ENCODE results near the gene RAB41. TPM values are rescaled to one million over a fixed set of nuclear protein-coding genes. Genes with fewer than 3 reads are reported as not detected.

RAB41 gene
- total RNA-seq, 1 experiment from 2014 or later = not detected

DNA sequence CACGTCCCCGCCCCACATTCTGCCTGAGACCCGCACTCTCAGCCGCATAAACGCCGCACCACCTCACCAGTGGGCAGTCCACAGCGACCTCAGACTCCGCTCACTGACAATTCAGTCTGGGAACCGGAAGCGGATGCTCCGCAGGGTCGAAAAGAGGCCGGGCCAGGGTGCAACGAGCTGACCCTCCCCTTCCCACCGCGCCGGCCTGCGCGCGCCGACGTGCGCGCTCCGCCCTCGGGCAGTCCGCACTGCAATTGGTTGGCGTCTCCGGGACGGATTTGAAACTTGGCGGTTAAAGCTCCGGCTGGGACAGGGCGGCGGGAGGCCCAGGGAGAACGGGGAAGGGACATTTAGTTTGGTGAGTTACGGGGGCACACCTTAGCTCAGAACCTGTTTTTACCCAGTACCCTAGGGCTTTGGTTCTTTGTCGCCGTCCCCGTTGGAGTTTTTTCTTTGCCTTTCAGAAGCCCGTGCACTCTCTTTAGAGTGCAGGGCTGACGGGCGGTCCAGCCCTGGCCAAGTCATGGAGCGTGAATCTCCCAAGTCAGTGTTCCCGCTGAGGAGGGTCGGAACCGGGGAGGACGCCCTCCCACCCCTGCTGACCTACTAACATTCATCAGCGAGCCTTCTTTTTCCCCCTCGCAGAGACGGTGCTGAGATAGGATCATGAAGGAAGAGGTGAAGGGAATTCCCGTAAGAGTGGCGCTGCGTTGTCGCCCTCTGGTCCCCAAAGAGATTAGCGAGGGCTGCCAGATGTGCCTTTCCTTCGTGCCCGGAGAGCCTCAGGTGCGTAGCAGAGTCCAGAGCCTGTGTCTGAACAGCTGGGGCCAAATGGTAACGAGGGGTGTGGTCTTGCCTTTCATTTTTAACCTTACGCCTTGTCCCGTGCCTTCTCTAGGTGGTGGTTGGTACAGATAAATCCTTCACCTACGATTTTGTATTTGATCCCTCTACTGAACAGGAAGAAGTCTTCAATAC lies 8.1 kb downstream of the RAB41 start, which contains the start of the genes KIF4A and PDZD11:
KIF4A (plus strand) TSS at position 312 of the 978 bp plus-strand sequence; CDS start at position 667, 355 bp downstream.
PDZD11 (minus strand) TSS at position 135 of the 978 bp plus-strand sequence. CDS start 586 bp downstream, outside the sequence.
- Mint-ChIP-seq H3K9me3 (no peaks in the 10 kb centered on the region), H3K4me3 (peak within 1 kb of the TSS; percentile 96), H3K27ac (peak within 1 kb of the TSS; percentile 86), H3K27me3 (ENCODE audit: low read depth) (no peaks in the 10 kb centered on the region), H3K4me1 (peaks cover 12% of the 10 kb centered on the region), H3K36me3 (peaks cover 19% of the 10 kb centered on the region)
- peak; percentile 78 for DNase-seq (ENCODE audit: low spot score)
- ChIA-PET POLR2A (interaction anchor here (1.1 kb wide), 1 partner anchor 219 kb away, joined by 3 read pairs; no protein-coding TSS in a partner anchor), CTCF (interaction anchor here (0.9 to 1.1 kb wide), 5 partner anchors 16 to 165 kb away, joined by 3 to 6 read pairs (median 3); partner anchors contain the start of gene IGBP1)
- TF ChIP-seq MYBL2 (CRISPR knock-in tag; IDR thresholded peaks at IDR 0.05) (peak; percentile 99), SP1 (CRISPR knock-in tag; conservative IDR thresholded peaks at IDR 0.05) (0 out of 2 replicates have a peak, but pooled peaks have one; percentile 13), CREM (CRISPR knock-in tag; IDR thresholded peaks at IDR 0.05) (no peak), ELF4 (CRISPR knock-in tag; IDR thresholded peaks at IDR 0.05; ENCODE audit: low read depth) (no peak), ETV6 (CRISPR knock-in tag; IDR thresholded peaks at IDR 0.05) (0 out of 2 replicates have a peak, but pooled peaks have one; percentile 31), SOX15 (CRISPR knock-in tag; IDR thresholded peaks at IDR 0.05) (no peak), ESRRA (CRISPR knock-in tag; IDR thresholded peaks at IDR 0.05; ENCODE audit: borderline replicate concordance) (no peak), NFYB (CRISPR knock-in tag; conservative IDR thresholded peaks at IDR 0.05; ENCODE audit: low read depth) (peak; percentile 35; the same call in 1 of the 2 replicates), ZNF416 (CRISPR knock-in tag; IDR thresholded peaks at IDR 0.05) (no peak), FOXP1 (CRISPR knock-in tag; IDR thresholded peaks at IDR 0.05; ENCODE audit: borderline replicate concordance) (no peak)
- TF ChIP-seq, protein P1, sequence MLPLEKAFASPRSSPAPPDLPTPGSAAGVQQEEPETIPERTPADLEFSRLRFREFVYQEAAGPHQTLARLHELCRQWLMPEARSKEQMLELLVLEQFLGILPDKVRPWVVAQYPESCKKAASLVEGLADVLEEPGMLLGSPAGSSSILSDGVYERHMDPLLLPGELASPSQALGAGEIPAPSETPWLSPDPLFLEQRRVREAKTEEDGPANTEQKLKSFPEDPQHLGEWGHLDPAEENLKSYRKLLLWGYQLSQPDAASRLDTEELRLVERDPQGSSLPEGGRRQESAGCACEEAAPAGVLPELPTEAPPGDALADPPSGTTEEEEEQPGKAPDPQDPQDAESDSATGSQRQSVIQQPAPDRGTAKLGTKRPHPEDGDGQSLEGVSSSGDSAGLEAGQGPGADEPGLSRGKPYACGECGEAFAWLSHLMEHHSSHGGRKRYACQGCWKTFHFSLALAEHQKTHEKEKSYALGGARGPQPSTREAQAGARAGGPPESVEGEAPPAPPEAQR (CRISPR knock-in tag; IDR thresholded peaks at IDR 0.05) = no peak
- TF ChIP-seq, protein P2, sequence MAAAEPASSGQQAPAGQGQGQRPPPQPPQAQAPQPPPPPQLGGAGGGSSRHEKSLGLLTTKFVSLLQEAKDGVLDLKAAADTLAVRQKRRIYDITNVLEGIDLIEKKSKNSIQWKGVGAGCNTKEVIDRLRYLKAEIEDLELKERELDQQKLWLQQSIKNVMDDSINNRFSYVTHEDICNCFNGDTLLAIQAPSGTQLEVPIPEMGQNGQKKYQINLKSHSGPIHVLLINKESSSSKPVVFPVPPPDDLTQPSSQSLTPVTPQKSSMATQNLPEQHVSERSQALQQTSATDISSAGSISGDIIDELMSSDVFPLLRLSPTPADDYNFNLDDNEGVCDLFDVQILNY (CRISPR knock-in tag; IDR thresholded peaks at IDR 0.05) = no peak
- TF ChIP-seq, protein P3, sequence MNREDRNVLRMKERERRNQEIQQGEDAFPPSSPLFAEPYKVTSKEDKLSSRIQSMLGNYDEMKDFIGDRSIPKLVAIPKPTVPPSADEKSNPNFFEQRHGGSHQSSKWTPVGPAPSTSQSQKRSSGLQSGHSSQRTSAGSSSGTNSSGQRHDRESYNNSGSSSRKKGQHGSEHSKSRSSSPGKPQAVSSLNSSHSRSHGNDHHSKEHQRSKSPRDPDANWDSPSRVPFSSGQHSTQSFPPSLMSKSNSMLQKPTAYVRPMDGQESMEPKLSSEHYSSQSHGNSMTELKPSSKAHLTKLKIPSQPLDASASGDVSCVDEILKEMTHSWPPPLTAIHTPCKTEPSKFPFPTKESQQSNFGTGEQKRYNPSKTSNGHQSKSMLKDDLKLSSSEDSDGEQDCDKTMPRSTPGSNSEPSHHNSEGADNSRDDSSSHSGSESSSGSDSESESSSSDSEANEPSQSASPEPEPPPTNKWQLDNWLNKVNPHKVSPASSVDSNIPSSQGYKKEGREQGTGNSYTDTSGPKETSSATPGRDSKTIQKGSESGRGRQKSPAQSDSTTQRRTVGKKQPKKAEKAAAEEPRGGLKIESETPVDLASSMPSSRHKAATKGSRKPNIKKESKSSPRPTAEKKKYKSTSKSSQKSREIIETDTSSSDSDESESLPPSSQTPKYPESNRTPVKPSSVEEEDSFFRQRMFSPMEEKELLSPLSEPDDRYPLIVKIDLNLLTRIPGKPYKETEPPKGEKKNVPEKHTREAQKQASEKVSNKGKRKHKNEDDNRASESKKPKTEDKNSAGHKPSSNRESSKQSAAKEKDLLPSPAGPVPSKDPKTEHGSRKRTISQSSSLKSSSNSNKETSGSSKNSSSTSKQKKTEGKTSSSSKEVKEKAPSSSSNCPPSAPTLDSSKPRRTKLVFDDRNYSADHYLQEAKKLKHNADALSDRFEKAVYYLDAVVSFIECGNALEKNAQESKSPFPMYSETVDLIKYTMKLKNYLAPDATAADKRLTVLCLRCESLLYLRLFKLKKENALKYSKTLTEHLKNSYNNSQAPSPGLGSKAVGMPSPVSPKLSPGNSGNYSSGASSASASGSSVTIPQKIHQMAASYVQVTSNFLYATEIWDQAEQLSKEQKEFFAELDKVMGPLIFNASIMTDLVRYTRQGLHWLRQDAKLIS (CRISPR knock-in tag; IDR thresholded peaks at IDR 0.05; ENCODE audit: borderline replicate concordance) = no peak
- TF ChIP-seq, protein P4, sequence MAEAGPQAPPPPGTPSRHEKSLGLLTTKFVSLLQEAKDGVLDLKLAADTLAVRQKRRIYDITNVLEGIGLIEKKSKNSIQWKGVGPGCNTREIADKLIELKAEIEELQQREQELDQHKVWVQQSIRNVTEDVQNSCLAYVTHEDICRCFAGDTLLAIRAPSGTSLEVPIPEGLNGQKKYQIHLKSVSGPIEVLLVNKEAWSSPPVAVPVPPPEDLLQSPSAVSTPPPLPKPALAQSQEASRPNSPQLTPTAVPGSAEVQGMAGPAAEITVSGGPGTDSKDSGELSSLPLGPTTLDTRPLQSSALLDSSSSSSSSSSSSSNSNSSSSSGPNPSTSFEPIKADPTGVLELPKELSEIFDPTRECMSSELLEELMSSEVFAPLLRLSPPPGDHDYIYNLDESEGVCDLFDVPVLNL (CRISPR knock-in tag; IDR thresholded peaks at IDR 0.05; ENCODE audit: borderline replicate concordance, low read depth) = peak; percentile 81
- TF ChIP-seq, protein P5, sequence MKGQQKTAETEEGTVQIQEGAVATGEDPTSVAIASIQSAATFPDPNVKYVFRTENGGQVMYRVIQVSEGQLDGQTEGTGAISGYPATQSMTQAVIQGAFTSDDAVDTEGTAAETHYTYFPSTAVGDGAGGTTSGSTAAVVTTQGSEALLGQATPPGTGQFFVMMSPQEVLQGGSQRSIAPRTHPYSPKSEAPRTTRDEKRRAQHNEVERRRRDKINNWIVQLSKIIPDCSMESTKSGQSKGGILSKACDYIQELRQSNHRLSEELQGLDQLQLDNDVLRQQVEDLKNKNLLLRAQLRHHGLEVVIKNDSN (CRISPR knock-in tag; IDR thresholded peaks at IDR 0.05) = no peak
- TF ChIP-seq, protein P6, sequence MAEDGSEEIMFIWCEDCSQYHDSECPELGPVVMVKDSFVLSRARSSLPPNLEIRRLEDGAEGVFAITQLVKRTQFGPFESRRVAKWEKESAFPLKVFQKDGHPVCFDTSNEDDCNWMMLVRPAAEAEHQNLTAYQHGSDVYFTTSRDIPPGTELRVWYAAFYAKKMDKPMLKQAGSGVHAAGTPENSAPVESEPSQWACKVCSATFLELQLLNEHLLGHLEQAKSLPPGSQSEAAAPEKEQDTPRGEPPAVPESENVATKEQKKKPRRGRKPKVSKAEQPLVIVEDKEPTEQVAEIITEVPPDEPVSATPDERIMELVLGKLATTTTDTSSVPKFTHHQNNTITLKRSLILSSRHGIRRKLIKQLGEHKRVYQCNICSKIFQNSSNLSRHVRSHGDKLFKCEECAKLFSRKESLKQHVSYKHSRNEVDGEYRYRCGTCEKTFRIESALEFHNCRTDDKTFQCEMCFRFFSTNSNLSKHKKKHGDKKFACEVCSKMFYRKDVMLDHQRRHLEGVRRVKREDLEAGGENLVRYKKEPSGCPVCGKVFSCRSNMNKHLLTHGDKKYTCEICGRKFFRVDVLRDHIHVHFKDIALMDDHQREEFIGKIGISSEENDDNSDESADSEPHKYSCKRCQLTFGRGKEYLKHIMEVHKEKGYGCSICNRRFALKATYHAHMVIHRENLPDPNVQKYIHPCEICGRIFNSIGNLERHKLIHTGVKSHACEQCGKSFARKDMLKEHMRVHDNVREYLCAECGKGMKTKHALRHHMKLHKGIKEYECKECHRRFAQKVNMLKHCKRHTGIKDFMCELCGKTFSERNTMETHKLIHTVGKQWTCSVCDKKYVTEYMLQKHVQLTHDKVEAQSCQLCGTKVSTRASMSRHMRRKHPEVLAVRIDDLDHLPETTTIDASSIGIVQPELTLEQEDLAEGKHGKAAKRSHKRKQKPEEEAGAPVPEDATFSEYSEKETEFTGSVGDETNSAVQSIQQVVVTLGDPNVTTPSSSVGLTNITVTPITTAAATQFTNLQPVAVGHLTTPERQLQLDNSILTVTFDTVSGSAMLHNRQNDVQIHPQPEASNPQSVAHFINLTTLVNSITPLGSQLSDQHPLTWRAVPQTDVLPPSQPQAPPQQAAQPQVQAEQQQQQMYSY (CRISPR knock-in tag; IDR thresholded peaks at IDR 0.05) = no peak
- peak; percentile 98 for ATAC-seq

All from WTC11 (cell line).